ENCODE results near the gene SCP2D1.

Gene SCP2D1

DNA sequence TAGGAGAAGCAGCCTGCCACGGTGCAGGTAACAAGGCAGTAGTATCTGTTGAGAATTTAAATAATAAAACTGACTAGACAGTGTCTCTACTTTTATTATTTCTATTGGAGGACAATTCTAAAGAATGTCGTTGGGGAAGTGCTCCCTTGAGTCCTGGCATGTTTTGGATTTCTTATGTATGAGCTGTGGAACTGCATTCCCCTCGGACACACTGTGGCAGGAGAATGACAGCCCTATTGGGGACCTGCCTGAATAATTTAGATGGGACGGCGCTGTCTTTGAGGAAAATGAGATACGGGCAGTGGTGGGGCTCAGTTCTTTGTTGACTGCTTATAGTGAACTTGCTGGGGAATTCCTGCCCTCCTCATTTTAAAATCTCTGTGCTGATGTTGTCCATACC lies 2.4 kb upstream of the SCP2D1 start:
- TF ChIP-seq, protein P1, sequence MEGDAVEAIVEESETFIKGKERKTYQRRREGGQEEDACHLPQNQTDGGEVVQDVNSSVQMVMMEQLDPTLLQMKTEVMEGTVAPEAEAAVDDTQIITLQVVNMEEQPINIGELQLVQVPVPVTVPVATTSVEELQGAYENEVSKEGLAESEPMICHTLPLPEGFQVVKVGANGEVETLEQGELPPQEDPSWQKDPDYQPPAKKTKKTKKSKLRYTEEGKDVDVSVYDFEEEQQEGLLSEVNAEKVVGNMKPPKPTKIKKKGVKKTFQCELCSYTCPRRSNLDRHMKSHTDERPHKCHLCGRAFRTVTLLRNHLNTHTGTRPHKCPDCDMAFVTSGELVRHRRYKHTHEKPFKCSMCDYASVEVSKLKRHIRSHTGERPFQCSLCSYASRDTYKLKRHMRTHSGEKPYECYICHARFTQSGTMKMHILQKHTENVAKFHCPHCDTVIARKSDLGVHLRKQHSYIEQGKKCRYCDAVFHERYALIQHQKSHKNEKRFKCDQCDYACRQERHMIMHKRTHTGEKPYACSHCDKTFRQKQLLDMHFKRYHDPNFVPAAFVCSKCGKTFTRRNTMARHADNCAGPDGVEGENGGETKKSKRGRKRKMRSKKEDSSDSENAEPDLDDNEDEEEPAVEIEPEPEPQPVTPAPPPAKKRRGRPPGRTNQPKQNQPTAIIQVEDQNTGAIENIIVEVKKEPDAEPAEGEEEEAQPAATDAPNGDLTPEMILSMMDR (IDR thresholded peaks at IDR 0.05; ENCODE audit: low read depth, low read length, missing control alignments), result no peak
- no peak for DNase-seq (ENCODE audit: low read depth)
- no peak overlapping the region for H3K4me3 ChIP-seq (ENCODE audit: low read depth, low read length)

DNA sequence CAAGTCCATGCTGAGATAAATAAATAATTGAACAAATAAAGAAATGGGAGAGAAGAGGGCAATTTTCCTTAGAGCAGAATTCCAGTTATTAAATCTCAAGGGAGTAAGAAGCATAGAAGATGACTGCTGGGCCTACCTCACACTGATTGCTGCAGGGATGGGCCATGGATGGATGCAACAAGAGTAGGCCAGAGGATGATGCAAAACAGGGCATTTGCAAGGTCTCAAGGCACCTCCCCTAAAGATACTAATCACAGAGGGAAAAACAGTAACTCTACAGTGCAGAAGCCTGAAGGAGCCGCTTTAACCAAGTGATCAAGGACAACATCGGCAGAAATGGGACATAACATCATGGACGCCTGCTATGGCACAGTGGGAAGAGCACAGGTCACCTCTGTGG lies 1.7 kb upstream of the SCP2D1 start:
- TF ChIP-seq, protein P1 (IDR thresholded peaks at IDR 0.05; ENCODE audit: low read depth, low read length, missing control alignments), result no peak
- DNase-seq (ENCODE audit: low read depth), result no peak
- no peak overlapping the region for H3K4me3 ChIP-seq (ENCODE audit: low read depth, low read length)

DNA sequence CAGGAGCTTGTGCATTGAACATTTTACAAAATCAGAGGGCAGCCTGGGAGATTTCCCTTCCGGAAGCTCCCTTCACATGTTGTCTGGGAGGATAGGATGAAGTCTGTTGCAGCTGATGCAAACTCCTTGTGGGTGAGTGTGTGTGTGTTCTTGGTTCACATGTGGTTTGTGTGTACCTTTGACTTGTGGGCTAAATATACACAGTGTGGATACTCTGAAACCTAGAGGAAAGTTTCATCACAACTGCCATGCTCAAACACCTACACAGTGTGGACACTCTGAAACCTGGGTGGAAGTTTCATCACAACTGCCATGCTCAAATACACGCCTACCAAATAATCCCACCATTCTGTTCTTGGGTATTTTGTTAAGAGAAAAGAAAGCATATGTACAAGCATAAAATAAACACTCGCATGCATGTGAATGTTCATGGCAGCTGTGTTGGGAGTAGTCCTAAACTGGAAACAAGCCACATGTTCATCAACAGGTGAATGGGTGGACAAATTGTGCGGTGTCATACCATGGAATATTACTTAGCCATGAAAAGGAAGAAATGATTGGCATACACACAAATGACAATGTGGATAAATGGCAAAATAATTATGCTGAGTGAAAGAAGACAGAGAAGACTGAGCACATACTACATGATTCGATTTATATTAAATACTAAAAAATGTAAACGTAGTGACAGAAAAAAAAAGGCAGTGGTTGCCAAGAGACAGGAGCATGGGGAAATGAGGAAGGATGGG lies 1.8 kb downstream of the SCP2D1 start:
- TF ChIP-seq, protein P1 (IDR thresholded peaks at IDR 0.05; ENCODE audit: low read depth, low read length, missing control alignments), result no peak
- no peak for DNase-seq (ENCODE audit: low read depth)
- no peak overlapping the region for H3K4me3 ChIP-seq (ENCODE audit: low read depth, low read length)

DNA sequence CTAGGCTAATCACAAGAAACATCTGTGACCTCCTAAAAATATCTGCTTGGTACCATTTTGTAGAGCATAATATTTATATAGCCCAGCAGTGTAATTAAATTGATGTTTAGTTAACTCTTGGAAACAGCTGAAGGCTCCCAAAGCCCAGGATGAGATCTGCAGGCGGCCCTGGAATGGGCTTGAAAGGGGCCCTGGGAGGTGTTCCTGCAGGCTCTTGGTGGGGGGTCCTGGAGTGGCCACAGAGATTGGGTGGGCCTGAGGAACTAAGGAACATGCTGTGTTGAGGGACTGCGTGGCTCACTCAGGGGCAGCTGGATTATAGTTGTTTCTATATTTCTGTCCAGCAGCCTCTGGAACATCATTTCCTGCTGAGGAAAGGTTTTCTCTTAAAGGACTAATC lies 9.2 kb downstream of the SCP2D1 start:
- DNase-seq (ENCODE audit: low read depth), result no peak
- H3K4me3 ChIP-seq (ENCODE audit: low read depth, low read length), result no peak overlapping the region
- TF ChIP-seq, protein P1 (IDR thresholded peaks at IDR 0.05; ENCODE audit: low read depth, low read length, missing control alignments), result no peak

DNA sequence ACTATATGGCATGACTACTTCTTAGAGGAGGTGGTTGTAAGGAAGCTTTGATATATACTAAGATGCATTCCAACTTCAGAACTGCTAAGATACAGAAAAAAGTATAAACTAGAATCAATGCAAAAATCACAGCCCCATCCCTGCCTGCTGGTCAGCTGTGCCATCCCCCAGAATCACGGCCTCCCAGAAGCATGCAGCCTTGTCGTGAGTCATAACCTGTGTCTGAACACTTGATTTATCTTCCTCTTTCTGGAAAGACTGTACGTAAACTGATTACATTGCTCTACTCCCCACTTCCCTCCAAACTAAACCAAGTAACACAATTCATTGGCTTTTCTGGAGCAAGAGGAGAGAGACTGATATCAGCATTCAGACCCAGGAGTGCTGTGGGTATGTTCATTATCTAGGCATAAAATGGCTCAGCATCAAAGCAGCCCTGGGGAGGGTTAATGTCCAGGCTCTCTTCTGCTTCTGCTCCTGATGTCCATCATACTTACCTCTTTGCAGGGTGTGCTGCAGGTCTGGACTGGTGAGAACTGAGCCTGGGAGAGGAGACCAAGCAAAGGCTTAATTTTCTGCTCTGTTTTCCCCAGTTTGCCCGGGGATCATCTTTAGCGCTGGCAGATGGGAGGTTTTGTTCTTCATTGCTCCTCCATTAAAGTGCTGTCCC lies 18.4 kb downstream of the SCP2D1 start:
- TF ChIP-seq, protein P1 (IDR thresholded peaks at IDR 0.05; ENCODE audit: low read depth, low read length, missing control alignments), result no peak
- no peak overlapping the region for H3K4me3 ChIP-seq (ENCODE audit: low read depth, low read length)
- no peak for DNase-seq (ENCODE audit: low read depth)

DNA sequence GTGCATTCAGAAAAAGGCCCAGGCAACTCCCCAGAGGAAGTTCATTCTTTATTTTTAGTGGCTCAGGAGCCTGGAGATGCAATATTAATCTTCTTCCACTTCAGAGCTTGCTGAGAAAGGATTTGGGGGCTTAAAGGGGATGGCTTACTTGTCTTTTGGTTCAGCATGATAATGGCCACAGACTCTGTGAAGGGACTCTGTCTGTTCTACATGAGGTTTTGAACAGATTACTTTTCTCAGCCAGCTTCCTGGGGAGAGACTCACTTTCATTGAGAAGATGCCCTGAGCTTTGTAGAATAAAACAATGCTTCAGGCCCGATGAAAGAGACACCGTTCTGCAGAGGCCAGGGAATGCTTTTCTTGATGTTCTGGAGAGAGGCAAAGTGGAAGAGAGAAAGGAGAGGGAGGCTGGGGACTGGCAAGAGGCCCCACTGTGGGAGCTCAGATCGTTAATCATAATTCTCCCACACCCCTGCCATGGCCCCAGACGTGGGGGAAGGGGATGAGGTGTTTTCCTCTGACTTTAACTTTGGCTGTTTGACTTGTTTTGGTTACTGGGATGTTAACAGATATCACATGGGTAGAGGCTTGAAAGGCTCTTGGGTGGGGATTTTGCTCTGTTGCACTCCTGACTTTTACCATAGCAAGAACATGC lies 19.1 kb downstream of the SCP2D1 start:
- H3K4me3 ChIP-seq (ENCODE audit: low read depth, low read length), result no peak overlapping the region
- TF ChIP-seq, protein P1 (IDR thresholded peaks at IDR 0.05; ENCODE audit: low read depth, low read length, missing control alignments), result no peak
- no peak for DNase-seq (ENCODE audit: low read depth)

All from GM12864 (cell line).